Activated T-cell treated with anti-CD3 and anti-CD28 coated beads for 1 hour (primary cell): Measurements from ENCODE around the gene CCK.

Experiments used
- DNase-seq: peaks from one replicate; pipeline ENCODE4 v3.0.0-alpha.2; 2020; ENCODE audit warnings: low read depth

The CCK gene

DNA sequence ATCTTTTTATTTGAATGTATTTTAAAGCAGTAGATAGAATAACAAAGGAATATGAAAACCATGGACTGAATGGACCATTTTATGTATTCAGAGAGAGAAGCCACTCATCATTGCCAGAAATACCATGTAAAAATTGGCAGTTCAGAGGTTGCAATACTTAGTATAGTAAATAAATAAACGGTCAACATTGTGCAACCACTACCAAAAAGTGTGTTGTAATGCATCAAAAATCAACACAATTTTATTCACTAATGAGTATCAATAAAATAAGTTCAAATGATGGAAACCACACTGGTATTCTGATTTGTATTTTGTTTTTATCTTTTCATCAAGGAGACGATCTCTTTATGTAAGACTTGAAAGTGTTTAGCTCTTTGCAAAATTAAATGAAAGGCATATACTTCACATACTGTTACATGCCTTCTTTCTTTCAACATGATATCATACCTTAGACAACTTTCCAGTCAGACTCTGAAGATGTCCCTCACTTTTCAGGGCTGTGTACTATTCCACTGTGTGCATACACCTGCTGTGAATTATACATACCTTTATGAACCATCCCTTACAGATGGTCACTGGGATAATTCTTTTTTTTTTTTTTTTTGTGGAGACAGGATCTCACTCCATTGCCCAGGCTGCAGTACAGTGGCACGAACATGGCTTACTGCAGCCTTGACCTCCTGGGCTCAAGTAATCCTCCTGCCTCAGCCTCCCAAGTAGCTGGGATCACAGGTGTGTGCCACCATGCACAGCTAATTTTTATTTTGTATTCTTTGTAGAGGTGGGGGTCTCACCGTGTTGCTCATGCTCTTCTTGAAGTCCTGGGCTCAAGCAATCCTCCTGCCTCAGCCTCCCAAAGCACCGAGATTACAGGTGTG is 40.3 kb downstream of the CCK start:
- no peak for DNase-seq

DNA sequence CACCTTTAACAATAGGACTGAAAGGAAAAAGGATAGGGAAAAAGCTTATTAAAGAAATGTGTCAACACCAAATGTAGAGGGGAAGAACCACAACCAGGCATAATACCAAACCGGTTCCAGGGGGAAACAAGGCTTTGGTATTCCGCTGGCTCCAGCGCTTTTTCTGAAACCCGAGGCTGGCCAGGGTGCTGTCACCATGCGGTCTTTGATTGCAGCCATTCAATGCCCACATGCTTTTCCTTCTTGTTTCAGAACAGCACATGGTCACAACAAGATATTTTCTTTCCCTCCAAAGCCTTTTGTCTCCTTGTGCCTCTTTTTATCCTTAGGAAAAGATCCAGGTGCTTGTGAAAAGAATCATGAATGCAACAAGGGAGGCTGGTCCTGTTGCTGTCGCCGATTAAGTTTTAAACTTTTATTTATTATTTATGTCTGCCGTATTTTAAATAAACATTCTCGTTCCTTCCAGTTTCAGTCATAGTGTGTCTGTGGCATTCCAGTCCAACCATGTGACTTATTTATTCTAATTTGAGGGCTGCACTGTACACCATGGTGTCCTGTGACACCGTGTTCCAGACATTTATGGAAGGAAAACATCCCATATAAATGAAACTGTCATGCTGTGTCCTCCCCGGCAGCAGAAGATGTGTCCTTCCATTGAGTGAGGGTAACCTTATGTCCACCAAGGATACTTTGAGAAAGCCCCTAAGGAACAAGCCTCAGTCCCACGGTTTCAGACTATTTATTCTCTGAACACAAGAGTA is 41.1 kb downstream of the CCK start:
- DNase-seq = no peak

DNA sequence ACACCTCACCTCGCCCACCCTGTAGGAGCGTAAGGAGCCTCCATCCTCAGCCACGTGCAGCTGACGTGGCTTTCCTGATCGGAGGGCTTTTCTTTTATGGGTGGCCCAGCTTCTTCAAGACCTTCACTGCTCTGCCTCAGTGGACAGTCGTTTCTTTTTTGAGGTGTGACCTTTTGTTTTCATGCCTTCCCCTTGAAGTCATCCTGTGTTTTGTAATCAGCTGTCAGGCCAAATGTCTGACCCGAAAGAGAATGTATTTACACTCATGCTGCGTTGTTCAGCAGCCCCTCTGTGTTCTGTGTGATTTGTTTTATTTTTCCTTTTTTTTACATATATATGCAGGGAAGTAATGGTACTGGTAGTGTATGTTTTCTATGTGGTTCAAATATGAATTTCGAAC is 41.8 kb downstream of the CCK start:
- DNase-seq = no peak

DNA sequence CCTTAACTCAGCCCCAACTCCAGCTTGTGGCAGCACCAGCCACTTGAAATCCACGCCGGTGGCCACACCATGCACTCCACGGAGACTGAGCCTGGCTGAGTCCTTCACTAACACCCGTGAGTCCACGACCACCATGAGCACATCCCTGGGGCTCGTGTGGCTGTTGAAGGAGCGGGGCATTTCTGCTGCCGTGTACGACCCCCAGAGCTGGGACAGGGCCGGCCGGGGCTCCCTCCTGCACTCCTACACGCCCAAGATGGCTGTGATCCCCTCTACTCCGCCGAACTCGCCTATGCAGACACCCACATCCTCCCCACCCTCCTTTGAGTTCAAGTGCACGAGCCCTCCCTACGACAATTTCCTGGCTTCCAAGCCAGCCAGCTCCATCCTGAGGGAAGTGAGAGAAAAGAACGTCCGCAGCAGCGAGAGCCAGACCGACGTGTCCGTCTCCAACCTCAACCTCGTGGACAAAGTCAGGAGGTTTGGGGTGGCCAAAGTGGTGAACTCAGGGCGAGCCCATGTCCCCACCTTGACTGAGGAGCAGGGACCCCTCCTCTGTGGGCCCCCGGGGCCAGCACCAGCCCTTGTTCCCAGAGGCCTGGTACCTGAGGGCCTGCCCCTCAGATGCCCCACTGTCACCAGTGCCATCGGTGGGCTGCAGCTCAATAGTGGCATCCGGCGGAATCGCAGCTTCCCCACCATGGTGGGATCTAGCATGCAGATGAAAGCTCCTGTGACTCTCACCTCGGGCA is 42.9 kb downstream of the CCK start:
- no peak for DNase-seq

DNA sequence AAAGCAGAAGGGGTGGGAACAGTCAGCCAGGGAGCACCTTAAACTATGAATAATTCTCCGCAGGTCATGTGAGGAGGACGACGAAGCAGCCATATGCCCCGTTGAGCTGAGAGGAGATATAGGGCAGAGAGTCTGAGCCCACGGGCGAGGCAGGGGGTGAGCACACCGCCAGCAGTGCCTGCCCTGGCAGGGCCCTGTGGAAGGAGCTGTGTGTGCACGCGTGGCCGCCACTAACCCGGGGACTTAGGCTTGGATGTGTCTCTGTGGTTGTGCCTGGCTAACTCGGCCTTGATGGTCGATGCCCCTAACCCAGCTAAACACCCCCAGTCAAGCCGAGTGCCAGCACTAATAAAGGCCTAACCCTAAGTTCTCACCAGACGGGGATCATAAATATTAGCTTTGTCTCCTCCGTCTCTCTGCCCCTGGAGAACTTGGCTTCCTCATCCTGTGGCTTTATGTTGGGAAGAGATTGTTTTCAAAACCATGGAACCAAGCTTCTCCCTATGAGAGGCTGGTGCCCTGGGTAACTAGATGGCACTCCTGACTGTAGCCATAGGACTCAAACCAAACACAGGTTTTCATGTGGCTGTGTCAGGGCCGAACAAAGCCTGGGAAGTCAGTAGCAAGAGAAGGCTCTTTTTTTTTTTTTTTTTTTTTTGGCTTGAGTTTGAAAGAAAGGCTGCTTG is 45.4 kb downstream of the CCK start:
- DNase-seq = no peak

DNA sequence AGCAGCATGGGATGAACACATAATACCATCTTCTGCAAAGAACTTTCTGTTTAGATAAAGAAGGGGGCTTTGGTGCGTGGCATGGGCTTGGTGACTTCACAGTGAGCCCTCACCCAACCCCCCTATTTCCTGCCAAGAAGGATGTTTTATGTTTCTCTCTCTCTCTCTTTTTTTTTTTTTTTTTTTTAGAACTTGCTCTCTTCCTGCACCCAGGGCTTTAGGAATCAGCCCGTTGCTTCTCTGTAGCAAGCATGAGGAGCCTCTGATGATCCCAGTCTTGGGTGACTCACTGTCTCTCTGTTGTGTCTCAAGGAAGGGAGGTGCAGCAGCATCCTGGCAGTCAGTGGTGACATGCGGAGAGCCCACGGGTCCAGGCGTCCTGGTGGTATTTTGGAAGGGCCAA is 49.1 kb downstream of the CCK start:
- DNase-seq = no peak

DNA sequence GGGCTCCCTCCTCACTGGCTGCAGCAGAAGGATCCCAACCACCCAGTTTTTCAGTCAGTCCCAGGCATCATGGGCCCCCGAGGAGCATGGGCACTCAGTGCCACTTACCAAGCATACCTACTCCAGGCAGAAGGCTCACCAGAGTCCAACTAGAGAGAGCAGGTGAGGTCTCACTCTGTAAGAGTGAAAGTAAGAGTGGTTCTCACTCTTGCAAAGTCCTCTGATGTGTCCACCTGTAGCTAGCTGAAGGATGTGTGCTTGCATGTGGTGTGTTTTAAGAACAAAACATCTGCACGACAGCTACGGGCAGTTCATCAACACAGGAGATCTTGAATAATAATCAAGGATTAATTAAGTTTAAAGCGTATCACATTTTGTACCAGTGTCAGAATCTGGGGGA is 49.7 kb downstream of the CCK start:
- DNase-seq = no peak

DNA sequence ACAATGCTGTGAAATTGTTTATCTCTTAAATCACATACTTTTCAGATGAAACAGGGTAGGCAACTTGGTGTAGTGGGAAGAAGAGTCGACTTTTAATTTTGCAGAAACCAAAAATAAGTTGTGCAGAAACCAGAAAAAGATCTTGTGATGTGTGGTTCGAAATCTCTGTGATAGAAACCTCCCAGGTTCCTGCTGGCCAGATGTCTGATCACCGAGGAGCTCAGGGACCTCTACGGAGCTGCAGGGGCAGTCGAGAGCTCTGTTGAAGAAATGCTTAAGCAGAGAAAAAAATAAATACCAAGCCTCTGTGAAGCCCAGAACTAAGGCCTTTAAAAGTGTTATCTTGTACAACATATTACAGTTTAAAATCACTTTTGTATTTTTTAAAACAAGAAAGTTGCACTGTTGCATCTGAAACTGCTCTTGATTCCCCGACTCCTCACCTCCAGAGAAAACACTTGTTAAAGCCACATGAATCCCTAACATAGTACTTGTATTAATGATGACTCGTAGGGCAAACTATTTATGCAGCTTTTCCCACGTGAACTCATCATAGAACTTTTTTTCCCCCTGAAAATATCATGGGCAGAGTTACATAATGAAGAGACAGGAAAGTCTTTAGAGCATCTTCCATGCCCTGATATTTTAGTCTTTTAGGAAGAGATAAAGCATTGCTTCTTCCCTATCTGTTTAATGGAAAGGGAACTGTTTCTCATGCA is 51.3 kb downstream of the CCK start:
- DNase-seq = no peak

DNA sequence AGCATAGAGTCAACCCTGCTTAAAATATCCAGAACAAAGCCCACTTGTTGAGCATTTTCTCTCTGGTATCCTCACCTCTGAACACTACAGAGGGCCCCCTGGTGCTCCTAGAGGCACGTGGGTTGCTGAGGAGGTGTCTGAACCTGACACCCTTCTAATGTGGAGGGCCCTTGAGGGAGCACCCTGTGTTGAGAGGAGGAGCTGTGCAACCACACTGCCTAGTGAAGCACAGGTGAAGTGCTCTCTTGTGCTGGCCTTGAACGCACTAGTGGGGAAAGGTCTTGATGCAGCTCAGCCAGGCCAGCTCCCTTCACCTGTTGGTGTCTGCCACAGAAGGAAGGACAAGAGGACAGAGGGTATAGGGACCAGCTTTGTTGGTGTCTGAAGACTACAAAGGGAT is 51.9 kb downstream of the CCK start:
- DNase-seq = no peak

DNA sequence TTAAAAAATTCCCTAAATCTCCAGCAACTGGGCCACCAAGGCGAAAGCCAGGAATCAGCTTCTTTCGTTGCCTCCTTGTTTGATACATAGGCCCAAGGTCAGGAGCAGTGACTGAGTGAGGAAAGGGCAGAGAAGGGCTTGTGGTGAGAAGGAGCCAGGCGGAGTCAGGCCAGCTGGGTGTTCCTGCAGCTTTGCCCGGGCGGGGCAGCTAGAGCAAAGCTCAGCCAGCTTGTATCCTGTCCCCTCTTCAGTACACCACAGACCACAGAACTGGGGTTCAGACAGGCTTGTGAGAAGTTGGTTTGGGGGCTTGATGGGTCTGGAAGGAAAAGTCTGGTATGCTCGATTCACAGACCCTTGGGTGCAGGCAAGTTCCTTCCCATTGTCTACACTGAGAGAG is 52.6 kb downstream of the CCK start:
- no peak for DNase-seq

DNA sequence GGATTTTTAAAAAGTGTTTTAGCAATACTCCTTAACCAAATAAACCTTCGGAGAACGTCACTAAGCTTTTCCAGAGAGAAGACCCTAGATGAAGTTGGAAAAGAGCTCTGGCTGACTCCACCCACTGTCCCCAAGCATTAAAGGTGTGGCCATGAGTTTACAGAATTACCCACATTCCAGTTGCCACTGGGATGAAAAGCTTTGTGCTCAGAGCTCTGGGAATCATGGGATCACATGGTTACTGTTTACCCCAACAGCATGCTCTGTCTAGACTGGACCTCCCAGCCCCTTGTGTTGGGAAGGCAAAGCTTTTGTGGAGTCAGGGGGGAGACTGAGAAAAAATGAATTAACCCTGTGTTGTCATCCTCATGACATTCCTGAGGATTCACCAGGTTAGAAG is 55.3 kb downstream of the CCK start:
- DNase-seq = no peak

DNA sequence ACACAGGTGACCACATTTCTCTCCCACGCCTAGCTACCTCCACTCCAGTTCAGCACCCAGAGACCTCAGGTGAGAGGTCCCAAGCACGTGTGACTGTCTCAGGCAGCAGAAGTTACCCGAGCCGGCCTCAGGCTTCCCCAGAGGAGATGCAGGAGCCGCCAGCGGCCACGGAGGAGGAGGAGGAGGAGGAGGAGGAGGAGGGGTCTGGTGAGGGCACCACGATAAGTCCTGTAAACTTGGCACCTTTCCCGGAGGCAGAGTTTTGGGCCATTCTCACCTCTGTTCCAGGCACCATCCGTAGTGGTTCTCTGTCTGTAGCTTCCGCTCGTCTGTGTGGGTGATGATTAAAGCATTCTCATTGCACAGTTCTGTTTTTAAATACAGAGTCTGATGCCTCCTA is 56.1 kb downstream of the CCK start:
- DNase-seq = no peak
